Stimulated activated CD4-positive, alpha-beta T cell treated with anti-CD3 and anti-CD28 coated beads, TNF-alpha, amount 100 ng/mL, for 48 hours (primary cell): ENCODE measurements around the gene HPD.
A peak's percentile ranks its signal among the peaks of the same experiment; 100 is the strongest.
"Not testable (repeated sequence)": the region's sequence is repeated elsewhere in the genome, so short reads cannot be mapped to it uniquely, and the experiment has no call there.

ENCODE experiments used
- DNase-seq, 3 donors: peaks; one replicate each; pipeline ENCODE4 v3.0.0-alpha.2; 2020; ENCODE audit warnings: low read depth in 3 of 3

Gene HPD

GRCh38 chr12:121858662-121859572 is at the start of gene HPD:
HPD (minus strand) TSS chr12:121858859; CDS start chr12:121858823, 36 bp downstream.
- no peak for DNase-seq

- DNase-seq = no peak
Measured at GRCh38 chr12:121905746-121906145, 47.1 kb upstream of the HPD start.

DNA sequence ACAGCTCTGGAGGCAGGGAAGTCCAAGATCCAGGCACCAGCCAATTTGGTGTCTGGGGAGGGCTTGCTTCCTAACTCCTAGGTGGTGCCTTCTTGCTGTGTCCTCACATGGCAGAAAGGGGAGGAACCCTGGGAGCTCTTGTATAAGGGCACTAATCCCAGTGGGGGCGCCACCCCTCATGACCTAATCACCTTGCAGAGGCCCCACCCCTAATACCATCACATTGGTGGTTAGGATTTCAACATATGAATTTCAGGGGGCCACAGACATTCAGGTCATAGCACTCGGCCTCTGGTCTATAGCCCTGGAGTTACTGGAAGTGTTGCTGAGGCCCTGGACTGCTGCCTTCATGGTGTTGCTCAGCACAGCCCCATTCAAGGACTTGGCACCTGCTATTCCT is 44.5 kb upstream of the HPD start:
- no peak for DNase-seq

- no peak for DNase-seq
Measured at GRCh38 chr12:121899590-121899989, 40.9 kb upstream of the HPD start.

DNA sequence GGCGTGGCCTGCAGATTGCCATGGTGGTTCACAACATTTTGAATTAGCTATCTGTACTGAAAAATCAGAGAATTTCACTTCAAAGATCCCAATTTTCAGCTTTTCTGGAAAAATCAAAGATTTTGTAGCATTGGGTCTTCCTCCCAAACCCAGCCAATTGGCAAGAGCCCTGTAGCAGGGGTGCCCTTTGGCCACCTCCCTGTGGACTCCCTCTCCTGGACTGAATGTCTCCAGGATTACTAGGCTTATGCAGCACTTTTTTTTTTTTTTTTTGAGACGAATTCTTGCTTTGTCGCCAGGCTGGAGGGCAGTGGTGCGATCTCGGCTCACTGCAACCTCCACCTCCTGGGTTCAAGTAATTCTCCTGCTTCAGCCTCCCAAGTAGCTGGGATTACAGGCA is 39.6 kb upstream of the HPD start:
- no peak for DNase-seq

DNA sequence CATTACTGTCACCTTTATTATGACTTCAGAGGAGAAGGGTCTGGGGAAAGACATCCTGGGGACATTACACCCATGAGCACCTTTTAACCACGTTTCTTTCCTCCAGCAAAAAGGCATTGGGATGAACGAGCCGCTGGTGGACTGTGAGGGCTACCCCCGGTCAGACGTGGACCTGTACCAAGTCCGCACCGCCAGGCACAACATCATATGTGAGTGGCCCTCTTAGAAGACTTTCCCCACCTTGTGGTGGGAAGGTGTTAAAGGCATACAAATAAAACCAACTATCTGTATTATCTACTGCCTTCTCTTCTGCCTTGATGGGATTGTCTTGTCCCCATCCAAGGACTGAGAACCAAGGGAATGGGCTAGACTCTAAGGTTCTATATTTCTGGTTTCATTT is 36.0 kb upstream of the HPD start:
- no peak for DNase-seq

- DNase-seq = peak in 1 of 3 donors; percentile 29
Measured at GRCh38 chr12:121893961-121894460, 35.4 kb upstream of the HPD start.

DNA sequence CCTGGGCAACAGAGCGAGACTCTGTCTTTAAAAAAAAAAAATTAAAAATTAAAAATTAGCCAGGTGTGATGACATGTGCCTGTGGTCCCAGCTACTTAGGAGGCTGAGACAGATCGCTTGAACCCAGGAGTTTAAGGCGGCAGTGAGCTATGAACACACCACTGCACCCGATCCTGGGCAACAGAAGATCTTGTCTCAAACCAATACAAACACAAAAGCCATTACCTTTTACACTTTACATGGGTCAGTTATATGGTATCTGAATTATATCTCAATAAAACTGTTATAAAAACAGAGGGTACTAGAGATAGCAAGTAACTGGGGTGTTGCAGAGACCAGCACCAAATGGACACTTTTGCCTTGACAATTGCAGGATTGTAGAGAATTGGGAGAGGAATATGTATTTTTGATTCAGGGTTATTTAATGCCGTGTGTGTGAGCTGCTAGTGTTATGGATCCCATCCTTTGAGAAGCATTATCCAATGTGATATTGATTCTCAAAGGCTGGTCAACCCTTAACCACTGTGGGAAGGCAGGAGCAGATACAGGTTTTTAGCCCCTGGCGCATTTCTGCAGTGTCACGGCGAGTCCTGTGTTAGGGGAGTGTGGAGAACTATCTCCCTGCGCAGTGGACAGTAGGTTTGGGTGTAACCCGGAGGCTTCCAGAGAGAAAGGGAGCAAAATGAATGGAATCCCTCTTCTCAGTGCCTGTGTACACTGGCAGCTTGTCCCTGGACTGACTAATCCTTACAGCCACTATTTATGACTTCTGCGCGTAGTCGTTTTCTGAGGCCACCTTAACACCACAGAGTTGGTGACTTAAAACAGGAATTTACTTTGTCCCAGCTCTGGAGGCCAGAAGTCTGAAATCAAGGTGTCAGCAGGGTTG is 34.3 kb upstream of the HPD start:
- DNase-seq = no peak

DNA sequence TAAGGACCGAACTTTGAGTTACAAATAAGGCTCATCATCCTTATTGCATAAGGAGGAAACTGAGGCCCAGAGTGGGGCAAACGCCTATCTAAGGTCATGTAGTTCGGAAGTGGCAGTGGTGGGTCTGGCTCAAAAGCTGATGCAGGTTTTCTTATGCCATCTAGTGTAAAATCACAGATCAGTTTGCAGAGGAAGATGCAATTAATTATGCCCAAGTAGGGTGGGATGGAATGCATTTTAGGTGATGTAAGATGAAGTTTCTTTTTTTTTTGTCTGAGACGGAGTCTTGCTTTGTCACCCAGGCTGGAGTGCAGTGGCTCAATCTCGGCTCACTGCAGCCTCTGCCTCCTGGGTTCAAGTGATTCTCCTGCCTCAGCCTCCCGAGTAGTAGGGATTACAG is 31.0 kb upstream of the HPD start:
- not testable (repeated sequence) for DNase-seq

DNA sequence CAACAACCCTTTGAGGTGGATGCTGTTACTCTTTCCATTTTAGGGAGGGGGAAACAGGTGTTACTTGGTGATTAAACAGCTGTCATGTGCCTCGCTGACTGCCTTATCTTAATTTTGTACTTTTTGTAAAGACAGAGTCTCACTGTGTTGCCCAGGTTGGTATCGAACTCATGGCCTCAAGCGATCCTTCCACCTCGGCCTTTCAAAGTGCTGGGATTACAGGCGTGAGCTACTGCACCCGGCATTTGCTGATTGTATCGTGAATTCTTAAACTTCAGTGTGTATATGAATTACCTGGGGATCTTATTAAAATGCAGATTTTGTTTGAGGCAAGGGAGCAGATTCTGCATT is 30.6 kb upstream of the HPD start:
- no peak for DNase-seq

DNA sequence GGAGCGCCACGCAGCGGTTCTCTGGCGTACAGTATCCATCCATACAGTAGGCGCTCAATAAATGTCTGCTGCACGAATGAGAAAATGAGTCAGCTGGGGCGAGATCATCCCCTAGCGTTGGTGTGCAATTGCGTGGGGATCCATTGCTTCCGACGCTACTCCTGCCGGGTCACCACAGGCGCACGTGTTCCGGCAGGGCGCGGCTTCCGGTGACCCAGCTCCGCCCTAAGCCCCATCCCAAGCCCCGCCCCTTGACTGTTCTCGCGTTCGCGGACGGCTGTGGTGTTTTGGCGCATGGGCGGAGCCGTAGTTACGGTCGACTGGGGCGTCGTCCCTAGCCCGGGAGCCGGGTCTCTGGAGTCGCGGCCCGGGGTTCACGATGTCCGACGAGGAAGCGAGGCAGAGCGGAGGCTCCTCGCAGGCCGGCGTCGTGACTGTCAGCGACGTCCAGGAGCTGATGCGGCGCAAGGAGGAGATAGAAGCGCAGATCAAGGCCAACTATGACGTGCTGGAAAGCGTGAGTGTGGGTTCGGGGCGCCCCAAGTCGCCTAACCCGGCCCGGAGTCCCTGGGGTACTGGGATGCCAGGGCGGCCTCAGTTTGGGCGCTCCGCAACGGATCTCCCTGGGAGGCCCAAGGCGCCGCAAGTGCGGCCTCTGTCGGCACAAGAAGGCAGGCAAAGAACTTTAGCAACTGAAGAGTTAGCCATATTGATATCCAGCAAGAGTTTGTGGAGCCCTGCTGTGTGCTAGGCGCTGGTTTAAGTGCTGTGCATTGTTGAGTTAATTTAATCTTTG is 30.0 kb upstream of the HPD start, which contains the start of gene PSMD9:
Gene PSMD9, plus strand, starts transcription at position 313 of the 796 bp plus-strand sequence. Its CDS starts 67 bp downstream, at position 380.
- DNase-seq = peak; percentile 98 to 100 (median 98)

DNA sequence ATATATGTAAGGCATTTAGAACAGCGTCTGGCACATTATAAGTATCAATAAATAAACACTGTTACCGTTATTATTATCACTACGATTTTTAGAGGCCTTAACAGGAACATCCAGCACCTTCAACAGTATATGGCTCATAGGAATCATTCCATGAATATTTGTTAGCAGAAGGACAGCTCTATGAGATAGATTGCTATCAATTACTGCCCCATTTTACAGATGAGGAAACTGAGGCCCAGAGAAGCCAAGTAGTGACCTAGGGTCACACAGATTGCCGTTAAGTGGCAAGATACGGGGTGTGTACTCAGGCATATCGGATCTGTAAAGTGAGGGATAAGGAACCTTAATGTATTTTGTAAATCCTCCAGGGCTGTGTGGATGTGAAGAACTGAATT is 29.4 kb upstream of the HPD start:
- DNase-seq = no peak

- not testable (repeated sequence) for DNase-seq
Measured at GRCh38 chr12:121885129-121885528, 26.5 kb upstream of the HPD start.

GRCh38 chr12:121883315-121883660 is 24.6 kb upstream of the HPD start:
- no peak for DNase-seq

GRCh38 chr12:121876080-121876447 is 17.4 kb upstream of the HPD start:
- not testable (repeated sequence) for DNase-seq

- DNase-seq = no peak
Measured at GRCh38 chr12:121875582-121875981, 16.9 kb upstream of the HPD start.

GRCh38 chr12:121874071-121874470 is 15.4 kb upstream of the HPD start:
- DNase-seq = no peak

DNA sequence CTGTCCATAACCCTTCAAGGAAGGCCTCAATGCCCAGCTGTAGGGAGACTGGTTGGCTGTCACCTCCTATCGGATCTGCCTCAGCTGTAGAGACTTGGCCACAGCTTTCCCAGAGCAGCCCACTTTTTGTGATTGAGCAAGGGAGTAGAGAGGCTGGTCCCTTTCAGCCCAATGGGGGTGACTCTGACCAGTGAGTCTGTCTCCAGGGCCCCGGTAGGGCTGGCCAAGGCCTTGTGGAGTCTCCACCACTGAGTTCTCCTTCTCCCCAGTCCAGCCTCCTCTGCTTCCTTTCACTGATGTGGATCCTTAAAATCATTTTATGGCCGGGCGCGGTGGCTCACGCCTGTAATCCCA is 14.5 kb upstream of the HPD start:
- no peak for DNase-seq

GRCh38 chr12:121872546-121873215 is 14.0 kb upstream of the HPD start:
- peak in 1 of 3 donors; percentile 13 for DNase-seq

DNA sequence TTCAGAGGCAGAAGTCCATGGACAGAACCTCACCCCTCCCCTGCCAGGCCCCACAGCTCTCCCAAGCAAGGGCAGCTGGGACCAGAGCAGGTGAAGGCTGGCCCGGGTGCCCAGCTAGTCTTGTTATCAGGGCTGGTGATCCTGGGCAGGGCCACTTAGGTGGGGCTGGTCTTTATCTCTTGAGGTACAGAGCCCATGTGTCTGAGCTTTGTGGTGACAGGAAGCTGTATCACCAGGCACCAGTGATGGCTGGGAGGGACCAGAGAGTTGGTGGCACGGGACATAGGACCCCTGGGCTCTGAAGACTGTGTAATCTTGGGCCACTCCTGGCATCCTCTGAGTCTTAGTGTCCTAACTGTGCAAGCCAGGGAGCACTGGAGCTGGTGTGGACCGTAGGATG is 12.8 kb upstream of the HPD start:
- DNase-seq = no peak

- DNase-seq = not testable (repeated sequence)
Measured at GRCh38 chr12:121869229-121869628, 10.6 kb upstream of the HPD start.
